ENCODE measurements around the gene PRM3. TPM values are rescaled to one million over a fixed set of nuclear protein-coding genes. Genes with fewer than 3 reads are reported as not detected.
"Not testable (repeated sequence)": the region's sequence is repeated elsewhere in the genome, so short reads cannot be mapped to it uniquely, and the experiment has no call there.

PRM3 gene
- polyA plus RNA-seq, 2 of the 4 experiments (the other 2 are of a cell fraction) = not detected

DNA sequence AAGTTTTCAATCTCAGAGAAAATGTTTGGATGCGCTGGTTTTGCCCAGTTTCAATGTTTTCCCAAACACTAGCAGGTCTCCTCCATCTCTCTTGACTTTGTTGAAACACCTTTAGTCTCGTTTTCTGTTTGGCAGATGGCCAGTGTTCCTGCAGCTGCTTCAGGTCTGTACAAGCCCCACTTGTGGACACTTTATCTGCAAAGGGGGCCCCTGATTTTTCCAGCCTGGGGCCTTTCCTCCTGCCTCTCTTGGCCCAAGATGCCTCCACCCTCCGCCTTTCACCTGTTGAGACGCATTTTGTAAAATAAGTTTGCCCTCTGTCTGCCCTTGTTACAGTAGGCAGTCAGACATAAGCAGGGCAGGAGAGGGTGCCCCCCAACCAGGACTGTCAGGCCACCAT, 29.5 kb upstream of the PRM3 start:
- Histone ChIP-seq H3K27ac (no peak overlapping the region), H3K4me3 (no peak overlapping the region), H3K4me2 (no peak overlapping the region), H3K9me3 (no peaks in the 10 kb centered on the region), H3K4me1 (no peaks in the 10 kb centered on the region)
- ChIA-PET POLR2A (no interaction called here), CTCF (no interaction called here)
- no peak for DNase-seq (ENCODE audit: low read depth in 1 of 2, low spot score in 1 of 2)
- 73% methylated on average over 3 of the region's 4 CpGs for WGBS (ENCODE audit: missing lambda C conversion rate)
- no peak for ATAC-seq
- no peak for TF ChIP-seq MAFK (IDR thresholded peaks at IDR 0.05; ENCODE audit: partially characterized antibody)
- TF ChIP-seq KDM5A (IDR thresholded peaks at IDR 0.05) = no peak
- TF ChIP-seq RFX5 (IDR thresholded peaks at IDR 0.05) = no peak
- no peak for TF ChIP-seq TP53 (CRISPR knock-in tag; IDR thresholded peaks at IDR 0.05)
- no peak for FAIRE-seq

GRCh38 chr16:11301645-11302501, 28.4 kb upstream of the PRM3 start:
- H3K4me1 ChIP-seq = no peaks in the 10 kb centered on the region
- CTCF ChIA-PET = interaction anchor here (1.2 kb wide), 2 partner anchors 42 to 47 kb away, joined by 3 to 4 read pairs; no protein-coding TSS in a partner anchor
- TF ChIP-seq PHF8 (IDR thresholded peaks at IDR 0.05; ENCODE audit: borderline replicate concordance, low read depth) (no peak), NPAS2 (CRISPR knock-in tag; IDR thresholded peaks at IDR 0.05; ENCODE audit: borderline replicate concordance) (no peak), JUN (IDR thresholded peaks at IDR 0.05) (no peak), RARB (CRISPR knock-in tag; IDR thresholded peaks at IDR 0.05) (no peak)
- no peaks in the 10 kb centered on the region for H3K9me3 ChIP-seq
- no peak overlapping the region for H3K4me3 ChIP-seq
- FAIRE-seq = no peak
- ATAC-seq = no peak
- DNase-seq (ENCODE audit: low read depth in 1 of 2, low spot score in 1 of 2) = no peak
- POLR2A ChIA-PET = no interaction called here
- WGBS (ENCODE audit: missing lambda C conversion rate) = 29% methylated on average over 4 of the region's 4 CpGs
- no peak overlapping the region for H3K4me2 ChIP-seq
- no peak overlapping the region for H3K27ac ChIP-seq

DNA sequence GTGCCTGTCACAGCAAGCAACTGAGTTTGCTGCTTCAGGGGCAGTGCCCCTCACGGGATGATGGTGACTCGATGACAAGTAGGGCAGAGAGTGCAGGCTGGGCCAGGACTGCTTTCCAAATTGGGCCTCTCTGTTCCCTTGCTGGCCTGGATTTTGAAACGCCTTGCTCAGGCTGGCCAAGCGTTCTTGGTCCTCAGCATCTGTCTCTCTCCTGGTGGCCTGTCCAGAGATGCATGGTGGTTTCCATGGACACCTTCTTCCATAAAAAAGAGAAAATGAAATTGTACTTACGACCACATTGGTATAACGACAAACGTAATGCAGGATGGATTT, 27.1 kb upstream of the PRM3 start:
- ChIA-PET CTCF (interaction anchor here (0.6 to 1.2 kb wide), 3 partner anchors 40 to 73 kb away, joined by 3 to 4 read pairs (median 3); no protein-coding TSS in a partner anchor), POLR2A (no interaction called here)
- no peak overlapping the region for H3K4me3 ChIP-seq
- FAIRE-seq (no peak), DNase-seq (ENCODE audit: low read depth in 1 of 2, low spot score in 1 of 2) (no peak), ATAC-seq (no peak)
- H3K4me1 ChIP-seq = no peaks in the 10 kb centered on the region
- H3K27ac ChIP-seq = no peak overlapping the region
- no peak for TF ChIP-seq NR3C1 (IDR thresholded peaks at IDR 0.05)
- H3K9me3 ChIP-seq = no peaks in the 10 kb centered on the region
- 75% methylated on average over 7 of the region's 7 CpGs for WGBS (ENCODE audit: missing lambda C conversion rate)
- H3K4me2 ChIP-seq = no peak overlapping the region

DNA sequence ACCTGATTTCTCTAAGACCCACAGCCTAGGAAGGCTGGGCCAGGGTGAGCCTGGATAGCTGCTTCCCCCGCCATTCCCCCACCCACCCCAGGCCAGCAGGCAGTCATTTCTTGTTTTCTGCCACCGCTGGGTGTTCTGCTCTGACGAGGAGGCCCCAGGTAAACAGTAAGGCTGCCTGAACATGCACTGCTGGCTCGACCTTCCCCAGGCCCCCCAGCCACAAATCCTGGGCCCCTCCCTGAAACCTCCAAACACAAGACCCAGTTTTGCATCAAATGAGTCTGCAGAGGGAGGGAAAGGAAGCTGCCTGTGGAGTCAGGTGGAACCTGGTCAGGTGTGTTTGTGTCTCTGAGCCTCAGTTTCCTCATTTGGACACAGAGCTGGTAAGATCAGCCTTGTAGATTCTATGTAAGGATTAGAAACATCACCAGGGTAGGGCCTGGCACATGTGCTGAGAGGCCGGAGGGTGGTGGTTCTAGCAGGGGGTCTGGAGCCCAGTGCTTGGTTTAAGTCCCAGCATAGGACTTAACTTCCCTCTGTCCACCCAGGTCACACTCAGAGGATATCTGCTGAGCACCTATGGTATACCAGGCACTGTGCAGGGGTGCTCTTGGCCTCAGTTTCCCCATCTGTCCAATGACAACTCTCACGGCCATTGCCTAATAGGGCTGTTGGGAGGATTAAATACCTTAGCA, 26.6 kb upstream of the PRM3 start:
- TF ChIP-seq NPAS2 (CRISPR knock-in tag; IDR thresholded peaks at IDR 0.05; ENCODE audit: borderline replicate concordance) (no peak), MAFK (IDR thresholded peaks at IDR 0.05; ENCODE audit: partially characterized antibody) (no peak), POLR2A (IDR thresholded peaks at IDR 0.05; ENCODE audit: low read length) (no peak), HEYL (CRISPR knock-in tag; IDR thresholded peaks at IDR 0.05) (no peak), SREBF2 (IDR thresholded peaks at IDR 0.05) (no peak), RFX5 (IDR thresholded peaks at IDR 0.05) (no peak), HDAC2 (IDR thresholded peaks at IDR 0.05) (no peak), BHLHE40 (IDR thresholded peaks at IDR 0.05; ENCODE audit: low read depth, low read length) (no peak)
- TF ChIP-seq, protein P1, sequence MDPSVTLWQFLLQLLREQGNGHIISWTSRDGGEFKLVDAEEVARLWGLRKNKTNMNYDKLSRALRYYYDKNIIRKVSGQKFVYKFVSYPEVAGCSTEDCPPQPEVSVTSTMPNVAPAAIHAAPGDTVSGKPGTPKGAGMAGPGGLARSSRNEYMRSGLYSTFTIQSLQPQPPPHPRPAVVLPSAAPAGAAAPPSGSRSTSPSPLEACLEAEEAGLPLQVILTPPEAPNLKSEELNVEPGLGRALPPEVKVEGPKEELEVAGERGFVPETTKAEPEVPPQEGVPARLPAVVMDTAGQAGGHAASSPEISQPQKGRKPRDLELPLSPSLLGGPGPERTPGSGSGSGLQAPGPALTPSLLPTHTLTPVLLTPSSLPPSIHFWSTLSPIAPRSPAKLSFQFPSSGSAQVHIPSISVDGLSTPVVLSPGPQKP (IDR thresholded peaks at IDR 0.05; ENCODE audit: low read depth, low read length) = no peak
- H3K4me3 ChIP-seq = no peak overlapping the region
- 55% methylated on average over 4 of the region's 6 CpGs for WGBS (ENCODE audit: missing lambda C conversion rate)
- DNase-seq (ENCODE audit: low read depth in 1 of 2, low spot score in 1 of 2) (no peak), FAIRE-seq (no peak), ATAC-seq (no peak)
- H3K4me2 ChIP-seq = no peak overlapping the region
- H3K4me1 ChIP-seq = no peaks in the 10 kb centered on the region
- POLR2A ChIA-PET = no interaction called here
- no peaks in the 10 kb centered on the region for H3K9me3 ChIP-seq
- CTCF ChIA-PET = interaction anchor here (1.2 kb wide), 3 partner anchors 40 to 45 kb away, joined by 3 to 4 read pairs (median 3); no protein-coding TSS in a partner anchor
- no peak overlapping the region for H3K27ac ChIP-seq

- H3K4me3 ChIP-seq; H3K4me2 ChIP-seq; H3K4me1 ChIP-seq; H3K27ac ChIP-seq; POLR2A ChIA-PET; FAIRE-seq; ATAC-seq; H3K9me3 ChIP-seq; DNase-seq (ENCODE audit: low read depth in 1 of 2, low spot score in 1 of 2): not testable (repeated sequence)
- 72% methylated on average over 13 of the region's 13 CpGs for WGBS (ENCODE audit: missing lambda C conversion rate)
- CTCF ChIA-PET = interaction anchor here (1.0 to 1.2 kb wide), 2 partner anchors 44 to 336 kb away, joined by 3 to 7 read pairs; no protein-coding TSS in a partner anchor
Observed at GRCh38 chr16:11298950-11299547, 25.6 kb upstream of the PRM3 start.

Measured in A549 (cell line).